ENCODE data around the gene PPP2R5B.

GRCh38 chr11:64882243-64882642 lies 42.2 kb upstream of the PPP2R5B start:
- TF ChIP-seq CTCF (conservative IDR thresholded peaks at IDR 0.05; ENCODE audit: low read length) (no peak), EZH2phosphoT487 (IDR thresholded peaks at IDR 0.05; ENCODE audit: borderline replicate concordance, low read depth, low read length) (no peak)

Measured in OCI-LY7 (cell line).